ENCODE results near the gene SYCP2L. TPM values are rescaled to one million over a fixed set of nuclear protein-coding genes. Genes with fewer than 3 reads are reported as not detected.
"Not testable (repeated sequence)": the region's sequence is repeated elsewhere in the genome, so short reads cannot be mapped to it uniquely, and the experiment has no call there.

Gene SYCP2L
- total and polyA plus RNA-seq, 2 donors (not counting 1 experiment from before 2014, with no cell fraction given), result under 0.01 TPM; not detected in 1

GRCh38 chr6:10908228-10908627, 21.4 kb downstream of the SYCP2L start:
- Histone ChIP-seq H3K27ac (ENCODE audit: insufficient read depth, low read length) (no peak overlapping the region), H3K79me2 (ENCODE audit: control insufficient read depth, insufficient read depth, low read length) (no peaks in the 10 kb centered on the region), H3K4me3 (replicated peaks in 1 of 4; ENCODE audit: control extremely low read depth in 1 of 4, insufficient read depth in 1 of 4, low read depth in 3 of 4, low read length in 4 of 4) (no peak overlapping the region), H3K36me3 (ENCODE audit: control insufficient read depth, insufficient read depth, low read length) (no peaks in the 10 kb centered on the region), H3K27me3 (ENCODE audit: control insufficient read depth, insufficient read depth, low read length) (no peaks in the 10 kb centered on the region), H3K4me1 (ENCODE audit: control insufficient read depth, extremely low read depth, insufficient read depth, low read length) (no peaks in the 10 kb centered on the region), H4K20me1 (ENCODE audit: control insufficient read depth, extremely low read depth, insufficient read depth, low read length) (no peaks in the 10 kb centered on the region), H3K9ac (ENCODE audit: insufficient read depth, low read length) (no peak overlapping the region), H2AFZ (ENCODE audit: low read length) (no peak overlapping the region), H3K4me2 (ENCODE audit: extremely low read depth, insufficient read depth, low read length) (no peak overlapping the region), H3K9me3 (ENCODE audit: control insufficient read depth, insufficient read depth, low read depth, low read length) (no peaks in the 10 kb centered on the region)
- no peak for TF ChIP-seq CTCF (conservative IDR thresholded peaks at IDR 0.05 in 1 of 2, IDR thresholded peaks at IDR 0.05 in 1 of 2; ENCODE audit: low read depth in 1 of 2, low read length in 2 of 2)
- no peak for TF ChIP-seq EZH2 (IDR thresholded peaks at IDR 0.05; ENCODE audit: low read length, missing control alignments)
- DNase-seq (ENCODE audit: low read depth in 2 of 2), result no peak

- not testable (repeated sequence) for H3K4me3 ChIP-seq (replicated peaks in 1 of 4; ENCODE audit: control extremely low read depth in 1 of 4, insufficient read depth in 1 of 4, low read depth in 3 of 4, low read length in 4 of 4); H2AFZ ChIP-seq (ENCODE audit: low read length); H3K27me3 ChIP-seq (ENCODE audit: control insufficient read depth, insufficient read depth, low read length); H3K36me3 ChIP-seq (ENCODE audit: control insufficient read depth, insufficient read depth, low read length); H3K79me2 ChIP-seq (ENCODE audit: control insufficient read depth, insufficient read depth, low read length); H3K9ac ChIP-seq (ENCODE audit: insufficient read depth, low read length); H3K4me1 ChIP-seq (ENCODE audit: control insufficient read depth, extremely low read depth, insufficient read depth, low read length); H3K27ac ChIP-seq (ENCODE audit: insufficient read depth, low read length); H3K4me2 ChIP-seq (ENCODE audit: extremely low read depth, insufficient read depth, low read length); H3K9me3 ChIP-seq (ENCODE audit: control insufficient read depth, insufficient read depth, low read depth, low read length); DNase-seq (ENCODE audit: low read depth in 2 of 2); H4K20me1 ChIP-seq (ENCODE audit: control insufficient read depth, extremely low read depth, insufficient read depth, low read length)
Observed at GRCh38 chr6:10919520-10919919, 32.7 kb downstream of the SYCP2L start.

- Histone ChIP-seq H3K27me3 (ENCODE audit: control insufficient read depth, insufficient read depth, low read length) (no peaks in the 10 kb centered on the region), H3K4me2 (ENCODE audit: extremely low read depth, insufficient read depth, low read length) (no peak overlapping the region), H3K36me3 (ENCODE audit: control insufficient read depth, insufficient read depth, low read length) (no peaks in the 10 kb centered on the region), H3K9me3 (ENCODE audit: control insufficient read depth, insufficient read depth, low read depth, low read length) (no peaks in the 10 kb centered on the region), H3K9ac (ENCODE audit: insufficient read depth, low read length) (no peak overlapping the region), H3K4me1 (ENCODE audit: control insufficient read depth, extremely low read depth, insufficient read depth, low read length) (no peaks in the 10 kb centered on the region), H2AFZ (ENCODE audit: low read length) (no peak overlapping the region), H3K79me2 (ENCODE audit: control insufficient read depth, insufficient read depth, low read length) (no peaks in the 10 kb centered on the region), H3K4me3 (replicated peaks in 1 of 4; ENCODE audit: control extremely low read depth in 1 of 4, insufficient read depth in 1 of 4, low read depth in 3 of 4, low read length in 4 of 4) (no peak overlapping the region), H4K20me1 (ENCODE audit: control insufficient read depth, extremely low read depth, insufficient read depth, low read length) (no peaks in the 10 kb centered on the region), H3K27ac (ENCODE audit: insufficient read depth, low read length) (no peak overlapping the region)
- no peak for TF ChIP-seq CTCF (conservative IDR thresholded peaks at IDR 0.05 in 1 of 2, IDR thresholded peaks at IDR 0.05 in 1 of 2; ENCODE audit: low read depth in 1 of 2, low read length in 2 of 2)
- no peak for TF ChIP-seq EZH2 (IDR thresholded peaks at IDR 0.05; ENCODE audit: low read length, missing control alignments)
- no peak for DNase-seq (ENCODE audit: low read depth in 2 of 2)
Observed at GRCh38 chr6:10933126-10933525, 46.3 kb downstream of the SYCP2L start.

All from fibroblast of lung (primary cell).